GM23248 (cell line): ENCODE data around the gene SPEF2. TPM values are rescaled to one million over a fixed set of nuclear protein-coding genes. Genes with fewer than 3 reads are reported as not detected.

Source experiments
- DNase-seq: peaks from one replicate; pipeline ENCODE4 v3.0.0-alpha.2; 2015
- H2AFZ ChIP-seq: fragments of 200-600 bp; sonication (generic); 2 replicates; pipeline ENCODE4 v1.6.1; 2016; ENCODE audit warnings: antibody characterized with exemption
- H3F3A ChIP-seq: fragments of 200-600 bp; sonication (generic); 2 replicates; pipeline ENCODE4 v1.6.1; 2016; ENCODE audit warnings: mild to moderate bottlenecking, antibody characterized with exemption, mixed run types; ENCODE audit not compliant: insufficient read depth
- H3K27ac ChIP-seq: fragments of 200-600 bp; sonication (generic); 2 replicates; pipeline ENCODE4 v1.5.1; 2016; ENCODE audit warnings: mild to moderate bottlenecking
- H3K27me3 ChIP-seq: fragments of 200-600 bp; sonication (generic); replicated peaks from 2 replicates; pipeline ENCODE4 v1.6.1; 2016; ENCODE audit warnings: mild to moderate bottlenecking; ENCODE audit not compliant: insufficient read depth
- H3K36me3 ChIP-seq: fragments of 200-600 bp; sonication (generic); 2 replicates; pipeline ENCODE4 v1.6.1; 2016; ENCODE audit warnings: low read depth, mild to moderate bottlenecking
- H3K4me1 ChIP-seq: fragments of 200-600 bp; sonication (generic); 2 replicates; pipeline ENCODE4 v1.6.1; 2016; ENCODE audit warnings: mild to moderate bottlenecking; ENCODE audit not compliant: insufficient read depth
- H3K4me2 ChIP-seq: fragments of 200-600 bp; sonication (generic); one replicate; pipeline ENCODE4 v1.6.1; 2016; ENCODE audit warnings: mild to moderate bottlenecking; ENCODE audit not compliant: unreplicated experiment
- H3K4me3 ChIP-seq: fragments of 200-600 bp; sonication (generic); 2 replicates; pipeline ENCODE4 v1.5.1; 2016; ENCODE audit warnings: mild to moderate bottlenecking
- H3K79me2 ChIP-seq: fragments of 200-600 bp; sonication (generic); 2 replicates; pipeline ENCODE4 v1.6.1; 2016; ENCODE audit warnings: mild to moderate bottlenecking; ENCODE audit not compliant: insufficient read depth
- H3K9ac ChIP-seq: fragments of 200-600 bp; sonication (generic); 2 replicates; pipeline ENCODE4 v1.6.1; 2016; ENCODE audit warnings: mild to moderate bottlenecking
- H3K9me2 ChIP-seq: fragments of 200-600 bp; sonication (generic); 2 replicates; pipeline ENCODE4 v1.6.1; 2016; ENCODE audit warnings: mixed run types, mild to moderate bottlenecking, moderate library complexity; ENCODE audit not compliant: insufficient read depth
- H3K9me3 ChIP-seq: fragments of 200-600 bp; sonication (generic); one replicate; pipeline ENCODE4 v1.6.1; 2017; ENCODE audit warnings: low read depth
- H4K20me1 ChIP-seq: fragments of 200-600 bp; sonication (generic); 2 replicates; pipeline ENCODE4 v1.6.0; 2016; ENCODE audit not compliant: insufficient read depth
- EZH2 ChIP-seq: fragments of 200-600 bp; sonication (generic); IDR thresholded peaks from 2 replicates; pipeline ENCODE4 v1.6.1; 2018; ENCODE audit warnings: antibody characterized with exemption, mild to moderate bottlenecking; ENCODE audit not compliant: insufficient read depth, poor library complexity, severe bottlenecking
- EZH2phosphoT487 ChIP-seq: fragments of 200-600 bp; sonication (generic); IDR thresholded peaks from 2 replicates; pipeline ENCODE4 v1.6.1; 2018; ENCODE audit warnings: antibody characterized with exemption, moderate library complexity, mild to moderate bottlenecking, low read depth; ENCODE audit not compliant: insufficient read depth
- WGBS, 2 experiments: methylation state at CpG; one replicate each; pipeline ENCODE4 v1.1.6; 2015 to 2017; ENCODE audit warnings: low lambda C conversion rate in 2 of 2, low coverage in 1 of 2; ENCODE audit errors: missing lambda C conversion rate in 2 of 2; 5-methylcytosine and 5-hydroxymethylcytosine counted together
- in situ Hi-C: fragments of 300-500 bp; cut with MboI; formaldehyde crosslinking; loops from 2 replicates; pipeline ENCODE4 v1.15.0; 2020
- polyA plus RNA-seq: library from polyadenylated mRNA; unstranded; fragments of >200 nt; fragmentation: Nextera tagmentation; extraction: Ambion mirVana; gene quantifications from 2 replicates; pipeline ENCODE4 v1.2.1, GENCODE V29; 2016
- total RNA-seq: library from RNA; depleted of rRNA; stranded (reverse); fragments of >200 nt; shearing (Covaris generic); gene quantifications from 2 replicates; pipeline ENCODE4 v1.2.3, GENCODE V29; 2014

SPEF2 gene
- total and polyA plus RNA-seq, 2 experiments from 2014 or later, result 5.3 to 6.7 TPM

DNA sequence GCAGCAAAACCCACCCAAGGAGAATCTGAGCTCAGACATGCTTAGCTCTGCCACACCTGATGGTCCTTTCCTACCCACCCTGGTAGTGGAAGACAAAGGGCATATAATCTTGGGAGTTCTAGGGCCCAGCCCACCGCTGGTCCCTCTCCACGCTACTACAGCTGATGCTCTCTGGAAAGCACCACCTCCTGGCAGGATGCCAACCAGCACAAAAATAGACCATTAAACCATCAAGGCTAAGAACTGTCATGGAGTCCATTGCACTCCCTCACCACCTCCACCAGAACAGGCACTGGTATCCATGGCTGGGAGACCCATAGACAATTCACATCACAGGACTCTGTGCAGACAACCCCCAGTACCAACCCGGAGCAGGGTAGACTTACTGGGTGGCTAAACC, 128.0 kb downstream of the SPEF2 start:
- Histone ChIP-seq H3K27me3 (no peaks in the 10 kb centered on the region), H3K4me2 (no peak overlapping the region), H3K4me1 (peaks cover 16% of the 10 kb centered on the region), H3K4me3 (no peak overlapping the region), H3K9me2 (no peaks in the 10 kb centered on the region), H4K20me1 (no peaks in the 10 kb centered on the region), H3K36me3 (no peaks in the 10 kb centered on the region), H3K79me2 (no peaks in the 10 kb centered on the region), H3K9me3 (no peaks in the 10 kb centered on the region), H3K9ac (no peak overlapping the region), H3F3A (peaks cover 5% of the 10 kb centered on the region; the same call in 1 of the 2 replicates), H2AFZ (no peak overlapping the region), H3K27ac (no peak overlapping the region)
- 91 to 94% methylated on average over 3 of the region's 3 CpGs for WGBS, 2 experiments
- in situ Hi-C loops, result no loop called here
- no peak for DNase-seq
- TF ChIP-seq EZH2phosphoT487 (no peak), EZH2 (no peak)

DNA sequence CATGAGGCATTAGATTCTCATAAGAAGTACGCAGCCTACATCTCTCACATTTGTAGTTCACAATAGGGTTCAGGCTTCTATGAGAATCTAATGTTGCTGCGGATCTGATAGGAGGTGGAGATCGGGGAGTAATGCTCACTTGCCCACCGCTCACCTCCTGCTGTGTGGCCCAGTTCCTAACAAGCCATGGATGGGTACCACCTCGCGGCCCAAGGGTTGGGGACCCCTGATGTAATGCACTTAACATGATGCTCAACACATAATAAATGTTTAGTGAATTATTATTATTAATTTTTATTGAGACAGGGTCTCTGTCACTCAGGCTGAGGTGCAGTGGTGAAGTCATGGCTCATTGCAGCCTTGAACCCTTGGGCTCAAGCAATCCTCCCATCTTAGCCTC, 134.3 kb downstream of the SPEF2 start:
- 92 to 96% methylated on average over 6 of the region's 6 CpGs for WGBS, 2 experiments
- in situ Hi-C loops, result no loop called here
- Histone ChIP-seq H3K4me3 (no peak overlapping the region), H4K20me1 (no peaks in the 10 kb centered on the region), H3K9ac (no peak overlapping the region), H2AFZ (no peak overlapping the region), H3K4me2 (no peak overlapping the region), H3F3A (no peaks in the 10 kb centered on the region), H3K79me2 (no peaks in the 10 kb centered on the region), H3K27ac (no peak overlapping the region), H3K4me1 (no peaks in the 10 kb centered on the region), H3K9me2 (no peaks in the 10 kb centered on the region), H3K36me3 (no peaks in the 10 kb centered on the region), H3K27me3 (no peaks in the 10 kb centered on the region), H3K9me3 (no peaks in the 10 kb centered on the region)
- DNase-seq, result no peak
- no peak for TF ChIP-seq EZH2phosphoT487
- no peak for TF ChIP-seq EZH2

DNA sequence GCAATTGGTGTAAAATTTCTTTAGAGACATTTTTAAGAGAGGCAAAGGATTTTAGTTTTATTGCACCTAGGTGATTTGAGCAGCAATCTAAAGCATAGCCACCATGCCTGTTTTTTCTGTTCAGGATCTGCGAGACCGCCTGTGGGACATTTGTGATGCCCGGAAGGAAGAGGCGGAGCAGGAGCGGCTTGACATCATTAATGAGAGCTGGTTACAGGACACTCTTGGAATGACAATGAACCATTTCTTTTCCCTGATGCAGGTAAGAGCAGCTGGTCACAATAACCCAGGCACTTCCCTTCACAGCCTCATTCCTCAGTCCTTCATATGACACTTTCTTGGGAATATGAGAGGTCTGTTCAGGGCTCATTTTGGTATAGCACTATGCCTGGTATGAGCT, 135.8 kb downstream of the SPEF2 start:
- Histone ChIP-seq H3K4me2 (no peak overlapping the region), H3K79me2 (no peaks in the 10 kb centered on the region), H3K4me3 (no peak overlapping the region), H3K36me3 (no peaks in the 10 kb centered on the region), H3K9ac (no peak overlapping the region), H3K27ac (no peak overlapping the region), H4K20me1 (no peaks in the 10 kb centered on the region), H3F3A (no peaks in the 10 kb centered on the region), H2AFZ (no peak overlapping the region), H3K9me2 (no peaks in the 10 kb centered on the region), H3K27me3 (no peaks in the 10 kb centered on the region), H3K9me3 (no peaks in the 10 kb centered on the region), H3K4me1 (no peaks in the 10 kb centered on the region)
- WGBS, 2 experiments, result 87 to 90% methylated on average over 5 of the region's 5 CpGs
- in situ Hi-C loops, result no loop called here
- no peak for TF ChIP-seq EZH2
- no peak for TF ChIP-seq EZH2phosphoT487
- no peak for DNase-seq

DNA sequence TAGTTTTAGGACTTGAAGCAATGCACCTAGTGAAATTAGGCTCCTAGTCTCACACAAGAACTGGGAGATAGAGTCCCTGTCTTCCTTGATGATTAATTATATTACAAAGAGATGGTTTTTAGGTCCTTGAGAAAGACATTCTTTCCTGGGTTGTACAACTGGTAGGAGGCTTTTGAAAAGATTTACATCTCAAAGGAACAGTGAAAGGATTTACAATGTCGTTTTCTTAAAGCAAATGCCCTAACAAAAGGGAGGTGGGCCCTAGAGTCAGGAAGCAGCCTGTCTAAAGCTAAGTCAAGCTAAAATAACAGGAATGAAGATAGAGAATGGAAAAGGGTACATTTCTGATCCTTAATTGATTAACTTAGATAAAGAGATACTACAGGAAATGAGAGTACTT, 136.8 kb downstream of the SPEF2 start:
- H3K27me3 ChIP-seq, result no peaks in the 10 kb centered on the region
- H3F3A ChIP-seq, result no peaks in the 10 kb centered on the region
- H4K20me1 ChIP-seq, result no peaks in the 10 kb centered on the region
- TF ChIP-seq EZH2phosphoT487, result no peak
- TF ChIP-seq EZH2, result no peak
- no peak overlapping the region for H2AFZ ChIP-seq
- H3K9me2 ChIP-seq, result no peaks in the 10 kb centered on the region
- H3K27ac ChIP-seq, result no peak overlapping the region
- WGBS, 2 experiments, result 41 to 56% methylated on average over 1 of the region's 1 CpG
- no peak overlapping the region for H3K4me2 ChIP-seq
- DNase-seq, result no peak
- H3K79me2 ChIP-seq, result no peaks in the 10 kb centered on the region
- H3K9me3 ChIP-seq, result no peaks in the 10 kb centered on the region
- H3K9ac ChIP-seq, result no peak overlapping the region
- no peaks in the 10 kb centered on the region for H3K4me1 ChIP-seq
- no peak overlapping the region for H3K4me3 ChIP-seq
- in situ Hi-C loops, result no loop called here
- H3K36me3 ChIP-seq, result no peaks in the 10 kb centered on the region

DNA sequence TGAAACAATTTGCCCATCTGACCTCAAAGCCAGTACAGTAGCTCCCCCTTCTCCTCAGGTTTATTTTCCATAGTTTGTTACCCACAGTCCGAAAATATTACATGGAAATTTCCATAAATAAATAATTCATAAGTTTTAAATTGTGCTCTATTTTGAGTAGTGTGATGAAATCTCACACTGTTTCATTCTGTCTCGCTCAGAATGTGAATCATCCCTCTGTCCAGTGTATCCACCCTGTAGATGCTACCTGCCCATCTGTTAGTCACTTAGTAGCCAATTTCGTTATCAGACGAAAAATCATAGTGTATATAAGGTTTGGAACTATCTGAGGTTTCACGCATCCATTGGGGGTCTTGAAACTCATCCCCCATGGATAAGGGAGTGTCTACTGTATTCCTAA, 138.3 kb downstream of the SPEF2 start:
- Histone ChIP-seq H2AFZ (no peak overlapping the region), H3K79me2 (no peaks in the 10 kb centered on the region), H3K27me3 (no peaks in the 10 kb centered on the region), H3K4me3 (no peak overlapping the region), H3K36me3 (no peaks in the 10 kb centered on the region), H3K9ac (no peak overlapping the region), H3K9me3 (no peaks in the 10 kb centered on the region), H3K9me2 (no peaks in the 10 kb centered on the region), H3K4me2 (no peak overlapping the region), H4K20me1 (no peaks in the 10 kb centered on the region), H3F3A (no peaks in the 10 kb centered on the region), H3K4me1 (no peaks in the 10 kb centered on the region), H3K27ac (no peak overlapping the region)
- no peak for DNase-seq
- in situ Hi-C loops, result no loop called here
- TF ChIP-seq EZH2phosphoT487 (no peak), EZH2 (no peak)
- WGBS, 2 experiments, result 89 to 90% methylated on average over 5 of the region's 5 CpGs
